ENCODE data around the gene MLLT10.

The MLLT10 gene

GRCh38 chr10:21689881-21690280 lies 155.8 kb downstream of the MLLT10 start:
- H3K27ac ChIP-seq (ENCODE audit: low read length), result no peak overlapping the region
- H3K36me3 ChIP-seq (ENCODE audit: insufficient read depth, low read length), result 0 out of 2 replicates have a peak, but pooled peaks cover 13% of the 10 kb centered on the region
- DNase-seq (no peak), ATAC-seq (ENCODE audit: insufficient read depth, low read depth) (no peak)
- TF ChIP-seq CTCF (IDR thresholded peaks at IDR 0.05; ENCODE audit: borderline replicate concordance, extremely low read depth, low read length, poor library complexity, severe bottlenecking) (no peak), EZH2 (IDR thresholded peaks at IDR 0.05; ENCODE audit: borderline replicate concordance, low read depth, low read length, severe bottlenecking) (no peak)
- no peaks in the 10 kb centered on the region for H3K9me3 ChIP-seq (ENCODE audit: insufficient read depth, low read length, severe bottlenecking)
- no peak overlapping the region for H3K9ac ChIP-seq (ENCODE audit: low read depth, low read length)
- H4K20me1 ChIP-seq (ENCODE audit: insufficient read depth, low read length), result no peaks in the 10 kb centered on the region; the same call in 1 of the 2 replicates
- H2AFZ ChIP-seq (ENCODE audit: low read depth, low read length), result no peak overlapping the region
- no peak overlapping the region for H3K4me2 ChIP-seq (ENCODE audit: insufficient read depth, low read length)
- H3K27me3 ChIP-seq (ENCODE audit: insufficient read depth, low read length, poor library complexity), result no peaks in the 10 kb centered on the region
- H3K79me2 ChIP-seq (ENCODE audit: insufficient read depth, low read length), result no peaks in the 10 kb centered on the region; the same call in 1 of the 2 replicates
- no peaks in the 10 kb centered on the region for H3K4me1 ChIP-seq (ENCODE audit: insufficient read depth, low read length)
- H3K4me3 ChIP-seq (ENCODE audit: low read depth in 1 of 2, low read length in 2 of 2), result no peak overlapping the region

- H4K20me1 ChIP-seq (ENCODE audit: insufficient read depth, low read length), result no peaks in the 10 kb centered on the region; the same call in 1 of the 2 replicates
These were observed 158.9 kb downstream of the MLLT10 start for GRCh38 chr10:21692916-21693315.

GRCh38 chr10:21693418-21693817 lies 159.4 kb downstream of the MLLT10 start:
- peaks cover 13% of the 10 kb centered on the region; the same call in 1 of the 2 replicates for H3K36me3 ChIP-seq (ENCODE audit: insufficient read depth, low read length)
- no peak for TF ChIP-seq CTCF (IDR thresholded peaks at IDR 0.05; ENCODE audit: borderline replicate concordance, extremely low read depth, low read length, poor library complexity, severe bottlenecking)
- TF ChIP-seq EZH2 (IDR thresholded peaks at IDR 0.05; ENCODE audit: borderline replicate concordance, low read depth, low read length, severe bottlenecking), result no peak

More at GRCh38 chr10:21692916-21693315, 158.9 kb downstream of the MLLT10 start:
- Histone ChIP-seq H3K36me3 (ENCODE audit: insufficient read depth, low read length) (peaks cover 11% of the 10 kb centered on the region; the same call in 1 of the 2 replicates), H3K4me2 (ENCODE audit: insufficient read depth, low read length) (no peak overlapping the region), H3K27ac (ENCODE audit: low read length) (no peak overlapping the region), H3K4me3 (ENCODE audit: low read depth in 1 of 2, low read length in 2 of 2) (no peak overlapping the region), H3K79me2 (ENCODE audit: insufficient read depth, low read length) (peaks cover 21% of the 10 kb centered on the region), H3K9ac (ENCODE audit: low read depth, low read length) (no peak overlapping the region), H2AFZ (ENCODE audit: low read depth, low read length) (no peak overlapping the region), H3K9me3 (ENCODE audit: insufficient read depth, low read length, severe bottlenecking) (peaks cover 2% of the 10 kb centered on the region), H3K4me1 (ENCODE audit: insufficient read depth, low read length) (no peaks in the 10 kb centered on the region), H3K27me3 (ENCODE audit: insufficient read depth, low read length, poor library complexity) (no peaks in the 10 kb centered on the region)
- ATAC-seq (ENCODE audit: insufficient read depth, low read depth), result no peak
- TF ChIP-seq CTCF (IDR thresholded peaks at IDR 0.05; ENCODE audit: borderline replicate concordance, extremely low read depth, low read length, poor library complexity, severe bottlenecking) (no peak), EZH2 (IDR thresholded peaks at IDR 0.05; ENCODE audit: borderline replicate concordance, low read depth, low read length, severe bottlenecking) (no peak)
- DNase-seq, result no peak

More at GRCh38 chr10:21693418-21693817, 159.4 kb downstream of the MLLT10 start:
- Histone ChIP-seq H3K79me2 (ENCODE audit: insufficient read depth, low read length) (peaks cover 26% of the 10 kb centered on the region), H3K27ac (ENCODE audit: low read length) (no peak overlapping the region), H2AFZ (ENCODE audit: low read depth, low read length) (no peak overlapping the region), H3K4me2 (ENCODE audit: insufficient read depth, low read length) (no peak overlapping the region), H3K9ac (ENCODE audit: low read depth, low read length) (no peak overlapping the region), H3K4me1 (ENCODE audit: insufficient read depth, low read length) (no peaks in the 10 kb centered on the region), H3K27me3 (ENCODE audit: insufficient read depth, low read length, poor library complexity) (no peaks in the 10 kb centered on the region), H4K20me1 (ENCODE audit: insufficient read depth, low read length) (no peaks in the 10 kb centered on the region; the same call in 1 of the 2 replicates), H3K4me3 (ENCODE audit: low read depth in 1 of 2, low read length in 2 of 2) (no peak overlapping the region), H3K9me3 (ENCODE audit: insufficient read depth, low read length, severe bottlenecking) (peaks cover 5% of the 10 kb centered on the region)
- no peak for ATAC-seq (ENCODE audit: insufficient read depth, low read depth)
- no peak for DNase-seq

Measured in DND-41 (cell line).